Hindlimb muscle (tissue), 1 donor: ENCODE results near the gene BRCA2. TPM values are rescaled to one million over a fixed set of nuclear protein-coding genes. Genes with fewer than 3 reads are reported as not detected.
"Not testable (repeated sequence)": the region's sequence is repeated elsewhere in the genome, so short reads cannot be mapped to it uniquely, and the experiment has no call there.

ENCODE experiments used
- DNase-seq: peaks from one replicate; pipeline ENCODE4 v3.0.0-alpha.2; 2013
- polyA plus RNA-seq: library from polyadenylated mRNA; unstranded; fragments of 120-200 nt; gene quantifications from one replicate; pipeline ENCODE4 v1.2.1, GENCODE V29; 2013; ENCODE audit not compliant: insufficient read length

BRCA2 gene
- polyA plus RNA-seq, 1 donor, result 3.0 TPM

- DNase-seq, result peak; percentile 59
Observed at GRCh38 chr13:32310134-32310706, 5.1 kb upstream of the BRCA2 start.

GRCh38 chr13:32311188-32311897 is 4.0 kb upstream of the BRCA2 start:
- no peak for DNase-seq

GRCh38 chr13:32314271-32315237 is 754 bp upstream of the BRCA2 start:
- DNase-seq, result no peak

- no peak for DNase-seq
Observed at GRCh38 chr13:32316028-32316339, 676 bp downstream of the BRCA2 start.

GRCh38 chr13:32316501-32316900 is 1.2 kb downstream of the BRCA2 start:
- DNase-seq, result no peak

GRCh38 chr13:32317716-32318465 is 2.6 kb downstream of the BRCA2 start:
- no peak for DNase-seq

- DNase-seq, result no peak
Observed at GRCh38 chr13:32320528-32320927, 5.2 kb downstream of the BRCA2 start.

GRCh38 chr13:32323912-32324311 is 8.6 kb downstream of the BRCA2 start:
- no peak for DNase-seq

- no peak for DNase-seq
Observed at GRCh38 chr13:32330441-32330840, 15.1 kb downstream of the BRCA2 start.

- no peak for DNase-seq
Observed at GRCh38 chr13:32334671-32335070, 19.4 kb downstream of the BRCA2 start.

GRCh38 chr13:32340914-32341313 is 25.6 kb downstream of the BRCA2 start:
- DNase-seq, result no peak

- no peak for DNase-seq
Observed at GRCh38 chr13:32347651-32348050, 32.3 kb downstream of the BRCA2 start.

- not testable (repeated sequence) for DNase-seq
Observed at GRCh38 chr13:32350839-32351441, 35.6 kb downstream of the BRCA2 start.

GRCh38 chr13:32354040-32354439 is 38.7 kb downstream of the BRCA2 start:
- no peak for DNase-seq

- not testable (repeated sequence) for DNase-seq
Observed at GRCh38 chr13:32355935-32356334, 40.6 kb downstream of the BRCA2 start.

- no peak for DNase-seq
Observed at GRCh38 chr13:32362574-32362973, 47.3 kb downstream of the BRCA2 start.

- no peak for DNase-seq
Observed at GRCh38 chr13:32370805-32371204, 55.5 kb downstream of the BRCA2 start.

GRCh38 chr13:32376642-32377415 is 61.5 kb downstream of the BRCA2 start:
- no peak for DNase-seq

GRCh38 chr13:32378012-32378411 is 62.7 kb downstream of the BRCA2 start:
- no peak for DNase-seq

GRCh38 chr13:32381539-32381938 is 66.2 kb downstream of the BRCA2 start:
- peak; percentile 14 for DNase-seq

- no peak for DNase-seq
Observed at GRCh38 chr13:32383836-32384618, 68.7 kb downstream of the BRCA2 start.
